HG03060 (cell line): Measurements from ENCODE around the gene MAPT.

ENCODE experiments used
- ATAC-seq: cut with Tn5 transposase; IDR thresholded peaks from one replicate; pipeline ENCODE4 v1.9.1; 2021; ENCODE audit warnings: low read depth, moderate number of reproducible peaks; ENCODE audit not compliant: unreplicated experiment

MAPT gene

GRCh38 chr17:46074540-46074939, 180.2 kb downstream of the MAPT start:
- no peak for ATAC-seq
